HG02840 (cell line): Measurements from ENCODE around the gene PTPRE.

ENCODE experiments used
- ATAC-seq: cut with Tn5 transposase; IDR thresholded peaks from one replicate; pipeline ENCODE4 v1.9.1; 2021; ENCODE audit warnings: mild to moderate bottlenecking, moderate library complexity, moderate number of reproducible peaks; ENCODE audit not compliant: unreplicated experiment, low FRiP score

The PTPRE gene

DNA sequence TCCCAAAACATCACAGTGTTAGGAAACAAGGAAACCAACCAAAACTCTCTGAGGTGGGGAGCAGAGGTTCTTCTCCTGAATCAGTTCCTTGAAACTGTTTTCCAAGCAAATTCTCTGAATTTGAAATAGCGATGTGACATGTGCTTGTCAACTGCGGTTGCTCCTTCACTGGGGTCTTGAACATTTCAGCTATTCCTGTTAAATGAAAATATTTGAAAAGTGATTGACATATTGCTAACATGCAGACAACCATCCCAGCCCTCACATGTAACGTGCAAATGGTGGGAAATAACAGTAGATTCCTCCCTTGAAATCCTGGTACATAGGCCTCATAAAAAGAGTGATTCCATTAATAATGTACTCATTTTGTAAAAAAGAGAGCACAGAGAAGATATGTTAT lies 203.4 kb downstream of the PTPRE start:
- ATAC-seq: no peak

DNA sequence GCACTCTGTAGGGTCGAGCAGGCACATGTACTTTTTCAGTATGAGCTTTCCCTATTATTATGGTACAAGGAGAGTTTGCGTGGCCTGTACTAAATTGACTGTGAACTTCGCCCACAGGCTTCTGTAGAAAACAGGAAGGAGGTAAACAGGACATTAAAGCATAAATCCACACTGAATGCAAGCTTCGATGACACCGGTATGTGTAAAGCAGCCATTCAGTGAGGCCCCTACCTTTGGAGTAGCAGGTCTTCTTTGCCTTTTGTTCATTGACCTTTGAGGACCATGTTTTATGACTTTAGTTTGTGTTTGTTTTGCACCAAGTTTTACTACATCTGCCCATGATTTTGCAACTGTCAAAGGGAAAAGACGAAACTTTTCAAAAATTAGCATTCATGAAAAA lies 204.8 kb downstream of the PTPRE start:
- no peak for ATAC-seq

GRCh38 chr10:128113026-128113425 lies 206.1 kb downstream of the PTPRE start:
- ATAC-seq: no peak

GRCh38 chr10:128114901-128115300 lies 208.0 kb downstream of the PTPRE start:
- no peak for ATAC-seq

- ATAC-seq: no peak
Observed at GRCh38 chr10:128115356-128115755, 208.5 kb downstream of the PTPRE start.

DNA sequence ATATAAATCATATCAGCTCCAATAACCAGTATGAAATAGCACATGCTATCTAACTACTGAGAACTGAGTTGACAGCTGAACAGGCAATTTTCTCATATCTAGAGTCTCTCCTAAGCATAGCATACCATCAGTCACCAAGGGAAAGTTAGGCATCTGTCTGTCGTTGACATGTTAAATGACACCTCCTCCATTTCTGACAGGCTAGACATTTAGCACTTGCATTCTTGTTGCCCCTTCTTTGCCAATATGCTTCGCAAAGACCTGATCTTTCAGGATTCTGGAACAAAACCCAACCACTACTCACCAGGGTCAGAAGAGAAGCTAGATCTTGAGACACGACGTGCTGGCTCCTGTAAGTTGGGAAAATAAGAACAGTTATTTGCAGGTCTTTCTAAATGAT lies 209.3 kb downstream of the PTPRE start:
- ATAC-seq: no peak

- no peak for ATAC-seq
Observed at GRCh38 chr10:128116851-128117615, 210.1 kb downstream of the PTPRE start.

DNA sequence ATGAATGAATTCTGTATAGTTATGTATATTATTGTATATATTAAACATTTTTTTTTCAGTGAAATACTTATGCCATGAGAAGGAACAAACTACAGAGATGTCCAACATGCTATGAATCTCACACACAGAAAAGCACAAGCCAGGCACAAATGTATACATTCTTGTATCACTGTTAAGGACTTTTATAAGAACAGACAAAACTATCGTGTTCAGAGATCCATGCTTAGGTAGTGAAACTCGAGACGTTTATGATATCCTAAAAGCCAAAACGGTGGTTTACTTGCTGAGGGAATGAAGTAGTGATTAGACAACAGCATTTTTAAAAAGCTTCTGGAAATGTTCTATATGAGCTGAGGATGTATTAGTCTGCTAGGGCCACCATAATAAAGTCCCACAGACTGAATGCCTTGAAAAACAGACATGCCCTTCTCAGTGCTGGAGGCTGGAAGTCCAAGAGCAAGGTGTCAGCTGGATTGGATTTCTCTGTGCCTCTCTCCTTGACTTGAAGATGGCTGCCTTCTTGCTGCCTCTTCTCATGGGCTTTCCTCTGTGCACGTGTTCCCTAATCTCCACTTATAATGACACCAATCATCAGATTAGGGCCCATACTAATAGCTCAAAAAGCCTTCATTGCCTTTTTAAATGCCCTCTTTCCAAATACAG lies 215.0 kb downstream of the PTPRE start:
- no peak for ATAC-seq

DNA sequence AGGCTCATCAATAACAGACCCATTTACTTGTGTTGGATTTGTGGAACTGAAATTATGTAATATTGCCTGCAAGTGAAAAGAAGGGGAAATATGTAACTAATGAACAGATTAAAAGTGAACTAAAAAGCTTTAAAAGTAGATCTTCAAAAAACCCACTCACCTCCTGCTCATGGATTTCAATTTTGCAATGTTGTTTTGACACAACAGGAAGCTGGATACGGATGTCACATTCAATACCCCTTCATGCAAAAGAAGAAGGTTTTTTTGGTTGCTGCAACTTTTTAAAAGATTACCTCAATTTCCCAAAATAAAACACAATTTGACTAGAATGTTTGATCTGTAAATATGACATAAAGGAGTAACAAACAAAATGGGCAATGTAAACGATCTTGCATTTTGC lies 216.0 kb downstream of the PTPRE start:
- no peak for ATAC-seq

DNA sequence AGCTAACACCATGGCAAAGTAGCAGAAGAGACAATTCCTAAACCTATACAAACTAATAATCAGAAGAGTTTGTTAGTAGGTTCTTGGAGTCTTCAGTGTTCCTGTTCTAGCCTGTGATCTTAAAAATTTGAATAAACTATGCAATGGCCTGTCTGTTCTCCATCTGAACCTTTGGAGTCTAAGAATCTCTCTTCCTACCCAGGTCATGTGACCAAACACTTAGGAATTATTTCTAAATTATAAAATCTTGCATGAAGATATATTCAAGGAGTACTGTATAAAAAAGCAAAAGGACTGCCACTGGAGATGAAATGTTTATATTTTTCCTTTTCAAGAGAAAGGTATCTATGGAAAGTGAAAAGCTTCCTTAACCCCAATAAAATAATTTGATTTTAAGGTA lies 216.9 kb downstream of the PTPRE start:
- ATAC-seq: no peak

- no peak for ATAC-seq
Observed at GRCh38 chr10:128124813-128125403, 218.0 kb downstream of the PTPRE start.

GRCh38 chr10:128125416-128125943 lies 218.6 kb downstream of the PTPRE start:
- ATAC-seq: no peak

GRCh38 chr10:128125944-128126764 lies 219.3 kb downstream of the PTPRE start, which contains the start of gene MKI67:
Gene MKI67, minus strand, starts transcription at chr10:128126423. Its CDS starts 756 bp downstream, at chr10:128125667.
- ATAC-seq: peak; percentile 78

DNA sequence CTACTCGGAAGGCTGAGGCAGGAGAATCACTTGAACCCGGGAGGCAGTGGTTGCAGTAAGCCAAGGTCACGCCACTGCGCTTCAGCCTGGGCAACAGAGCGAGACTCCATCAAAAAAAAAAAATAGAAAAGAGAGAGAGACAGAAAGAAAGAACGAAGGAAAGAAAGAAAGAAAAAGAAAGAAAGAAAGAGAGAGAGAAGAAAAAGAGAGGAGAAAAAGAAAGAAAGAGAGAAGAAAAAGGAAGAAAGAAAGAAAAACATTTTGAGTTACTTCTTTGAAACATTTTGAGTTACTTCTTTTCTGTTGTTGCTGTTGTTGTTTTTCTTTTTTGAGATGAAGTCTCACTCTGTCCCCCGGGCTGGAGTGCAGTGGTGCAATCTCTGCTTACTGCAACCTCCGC lies 221.7 kb downstream of the PTPRE start:
- no peak for ATAC-seq

- ATAC-seq: no peak
Observed at GRCh38 chr10:128130051-128130450, 223.1 kb downstream of the PTPRE start.
